ENCODE measurements around the gene SAP130.

Gene SAP130

DNA sequence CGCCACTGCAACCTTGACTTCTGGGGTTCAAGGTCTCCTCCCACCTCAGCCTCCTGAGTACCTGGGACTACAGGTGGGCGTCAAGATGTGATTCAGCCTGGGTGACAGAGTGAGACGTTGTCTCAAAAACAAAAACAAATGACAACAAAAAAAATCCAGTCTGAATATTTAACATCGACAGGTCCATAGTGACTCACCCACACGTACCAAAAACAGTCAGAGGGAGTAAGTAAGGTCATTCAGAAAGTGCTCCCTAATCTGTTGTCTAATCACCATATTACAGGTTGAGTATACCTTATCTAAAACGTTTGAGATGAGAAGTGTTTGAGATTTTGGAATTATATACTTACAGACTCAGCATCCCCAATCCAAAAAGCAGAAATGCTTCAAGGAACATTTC, 24.4 kb downstream of the SAP130 start:
- Histone ChIP-seq H3K9me3 (ENCODE audit: severe bottlenecking) (no peaks in the 10 kb centered on the region), H3K4me3 (ENCODE audit: low read depth, low read length) (no peak overlapping the region), H3K27ac (no peak overlapping the region), H3K27me3 (ENCODE audit: insufficient read depth, low read depth, severe bottlenecking) (no peaks in the 10 kb centered on the region), H3K36me3 (peaks cover 60% of the 10 kb centered on the region)
- DNase-seq, result no peak
- no peak for TF ChIP-seq CTCF (IDR thresholded peaks at IDR 0.05; ENCODE audit: low read depth, low read length)

DNA sequence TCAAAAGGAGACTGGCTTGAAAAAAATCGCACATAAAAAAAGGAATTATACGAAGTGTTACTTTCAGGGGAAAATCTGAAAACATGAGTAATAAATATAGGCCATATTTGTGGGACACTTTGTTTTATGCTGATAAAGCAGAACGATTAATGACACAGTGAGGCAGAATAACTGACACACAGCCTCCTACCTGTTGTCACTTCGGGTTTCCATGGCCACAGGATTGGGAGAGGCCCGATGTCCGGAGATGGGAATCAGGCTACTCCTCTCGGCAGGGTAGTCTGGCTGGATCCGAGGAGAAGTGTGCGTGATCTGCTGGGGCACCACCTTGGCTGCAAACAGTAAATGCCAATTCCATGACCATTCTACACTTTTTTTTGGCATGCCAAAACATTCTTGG, 31.7 kb downstream of the SAP130 start:
- TF ChIP-seq CTCF (IDR thresholded peaks at IDR 0.05; ENCODE audit: low read depth, low read length), result no peak
- H3K36me3 ChIP-seq, result peaks cover 76% of the 10 kb centered on the region
- no peaks in the 10 kb centered on the region for H3K27me3 ChIP-seq (ENCODE audit: insufficient read depth, low read depth, severe bottlenecking)
- no peak overlapping the region for H3K27ac ChIP-seq
- no peak for DNase-seq
- H3K9me3 ChIP-seq (ENCODE audit: severe bottlenecking), result no peaks in the 10 kb centered on the region
- no peak overlapping the region for H3K4me3 ChIP-seq (ENCODE audit: low read depth, low read length)

DNA sequence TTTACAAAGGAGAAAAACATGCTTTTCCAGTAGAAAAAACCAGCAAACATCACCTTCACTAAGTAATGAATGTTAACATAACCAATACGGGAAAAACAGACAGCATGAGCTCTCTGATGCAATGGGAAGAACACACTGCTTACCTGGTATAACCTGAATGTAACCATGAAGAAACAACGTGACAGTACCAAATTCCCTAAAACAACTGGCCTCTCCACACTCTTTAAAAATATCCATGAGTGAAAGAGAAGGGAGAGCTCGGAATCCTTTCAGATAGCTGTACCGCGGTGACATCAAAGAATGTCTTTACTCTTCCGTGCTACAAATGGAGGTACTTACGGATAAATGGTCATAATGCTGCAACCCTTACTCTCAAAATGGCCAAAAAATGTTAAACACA, 32.1 kb downstream of the SAP130 start:
- Histone ChIP-seq H3K4me3 (ENCODE audit: low read depth, low read length) (no peak overlapping the region), H3K36me3 (peaks cover 76% of the 10 kb centered on the region), H3K9me3 (ENCODE audit: severe bottlenecking) (no peaks in the 10 kb centered on the region), H3K27ac (no peak overlapping the region), H3K27me3 (ENCODE audit: insufficient read depth, low read depth, severe bottlenecking) (no peaks in the 10 kb centered on the region)
- TF ChIP-seq CTCF (IDR thresholded peaks at IDR 0.05; ENCODE audit: low read depth, low read length), result no peak
- DNase-seq, result no peak

DNA sequence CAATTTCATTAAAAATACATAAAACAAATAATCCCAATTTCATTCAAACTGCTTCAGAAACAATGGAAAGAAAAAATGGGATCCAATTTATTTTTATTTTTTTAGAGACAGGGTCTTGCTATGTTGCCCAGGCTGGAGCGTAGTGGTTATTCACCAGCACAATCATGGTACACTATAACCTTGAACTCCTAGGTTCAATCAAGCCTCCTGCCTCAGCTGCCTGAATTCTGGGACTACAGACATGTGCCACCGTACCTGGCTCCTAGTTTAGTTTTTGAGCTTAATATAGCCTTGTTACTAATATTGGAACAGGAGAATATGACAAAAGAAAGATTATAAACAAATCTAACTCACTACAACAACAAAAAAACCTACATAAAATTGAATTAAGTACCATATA, 34.2 kb downstream of the SAP130 start:
- Histone ChIP-seq H3K27ac (no peak overlapping the region), H3K36me3 (peaks cover 71% of the 10 kb centered on the region), H3K9me3 (ENCODE audit: severe bottlenecking) (no peaks in the 10 kb centered on the region), H3K27me3 (ENCODE audit: insufficient read depth, low read depth, severe bottlenecking) (no peaks in the 10 kb centered on the region), H3K4me3 (ENCODE audit: low read depth, low read length) (no peak overlapping the region)
- TF ChIP-seq CTCF (IDR thresholded peaks at IDR 0.05; ENCODE audit: low read depth, low read length), result no peak
- DNase-seq, result no peak

DNA sequence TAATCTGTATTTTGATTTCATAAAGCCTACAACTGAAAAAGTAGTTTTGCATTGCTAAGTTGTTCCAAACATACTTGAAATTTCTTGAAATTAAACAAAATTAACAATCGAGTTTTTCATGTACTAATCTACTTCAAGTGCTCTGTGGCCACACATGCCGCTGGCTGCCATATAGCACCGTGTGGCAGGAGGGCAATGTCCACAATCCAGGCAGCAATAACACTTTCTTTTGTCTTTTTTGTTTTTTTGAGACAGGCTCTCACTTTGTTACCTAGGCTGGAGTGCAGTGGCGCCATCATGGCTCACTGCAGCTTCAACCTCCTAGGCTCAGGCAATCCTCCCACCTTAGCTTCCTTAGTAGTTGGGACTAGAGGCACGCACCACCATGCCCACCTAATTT, 36.1 kb downstream of the SAP130 start:
- Histone ChIP-seq H3K36me3 (peaks cover 70% of the 10 kb centered on the region), H3K4me3 (ENCODE audit: low read depth, low read length) (no peak overlapping the region), H3K27ac (no peak overlapping the region), H3K27me3 (ENCODE audit: insufficient read depth, low read depth, severe bottlenecking) (no peaks in the 10 kb centered on the region), H3K9me3 (ENCODE audit: severe bottlenecking) (no peaks in the 10 kb centered on the region)
- no peak for DNase-seq
- TF ChIP-seq CTCF (IDR thresholded peaks at IDR 0.05; ENCODE audit: low read depth, low read length), result no peak

- H3K9me3 ChIP-seq (ENCODE audit: severe bottlenecking), result no peaks in the 10 kb centered on the region
- no peak for DNase-seq
- H3K36me3 ChIP-seq, result peaks cover 72% of the 10 kb centered on the region
- H3K27me3 ChIP-seq (ENCODE audit: insufficient read depth, low read depth, severe bottlenecking), result no peaks in the 10 kb centered on the region
- H3K27ac ChIP-seq, result no peak overlapping the region
- no peak overlapping the region for H3K4me3 ChIP-seq (ENCODE audit: low read depth, low read length)
- TF ChIP-seq CTCF (IDR thresholded peaks at IDR 0.05; ENCODE audit: low read depth, low read length), result no peak
Observed at GRCh38 chr2:127986548-127987079, 41.2 kb downstream of the SAP130 start.
